Stimulated activated CD4-positive, alpha-beta T cell treated with anti-CD3 and anti-CD28 coated beads, Interleukin-2, amount 100 ng/mL, for 4 hours (primary cell): Measurements from ENCODE around the gene USF2.
"Not testable (repeated sequence)": the region's sequence is repeated elsewhere in the genome, so short reads cannot be mapped to it uniquely, and the experiment has no call there.

Source experiments
- DNase-seq: peaks from one replicate; pipeline ENCODE4 v3.0.0-alpha.2; 2020; ENCODE audit warnings: low read depth

Gene USF2

GRCh38 chr19:35268536-35269437, at the start of gene USF2:
Gene USF2 (plus strand): TSS chr19:35268962. CDS start chr19:35269102, 140 bp downstream.
- DNase-seq, result no peak

GRCh38 chr19:35219008-35219407, 49.8 kb upstream of the USF2 start:
- no peak for DNase-seq

- no peak for DNase-seq
Measured at GRCh38 chr19:35220315-35220921, 48.3 kb upstream of the USF2 start.

GRCh38 chr19:35220973-35221590, 47.7 kb upstream of the USF2 start:
- DNase-seq, result not testable (repeated sequence)

- no peak for DNase-seq
Measured at GRCh38 chr19:35222373-35223015, 46.3 kb upstream of the USF2 start.

- DNase-seq, result no peak
Measured at GRCh38 chr19:35223084-35223790, 45.5 kb upstream of the USF2 start.

GRCh38 chr19:35223862-35224505, 44.8 kb upstream of the USF2 start:
- no peak for DNase-seq

GRCh38 chr19:35224681-35225571, 43.8 kb upstream of the USF2 start:
- no peak for DNase-seq

- no peak for DNase-seq
Measured at GRCh38 chr19:35225951-35226350, 42.8 kb upstream of the USF2 start.

- no peak for DNase-seq
Measured at GRCh38 chr19:35226748-35227147, 42.0 kb upstream of the USF2 start.

- no peak for DNase-seq
Measured at GRCh38 chr19:35228177-35228930, 40.4 kb upstream of the USF2 start, which contains the start of gene FAM187B. Gene FAM187B (minus strand): TSS chr19:35228739. CDS start chr19:35228680, 59 bp downstream.

- no peak for DNase-seq
Measured at GRCh38 chr19:35229601-35230000, 39.2 kb upstream of the USF2 start.

GRCh38 chr19:35231956-35232645, 36.7 kb upstream of the USF2 start:
- no peak for DNase-seq

- no peak for DNase-seq
Measured at GRCh38 chr19:35232912-35233311, 35.9 kb upstream of the USF2 start.

GRCh38 chr19:35236638-35237400, 31.9 kb upstream of the USF2 start:
- DNase-seq, result no peak

GRCh38 chr19:35239597-35239996, 29.2 kb upstream of the USF2 start:
- DNase-seq, result not testable (repeated sequence)

GRCh38 chr19:35240327-35240726, 28.4 kb upstream of the USF2 start:
- DNase-seq, result no peak

- no peak for DNase-seq
Measured at GRCh38 chr19:35241417-35241816, 27.3 kb upstream of the USF2 start.
